T47D (cell line): ENCODE data around the gene SDC4.
A peak's percentile ranks its signal among the peaks of the same experiment; 100 is the strongest.

Source experiments
- DNase-seq, 2 experiments: peaks; one replicate each; pipeline versions ENCODE4 v3.0.0 to v3.0.0-alpha.2; 2011 to 2012; ENCODE audit warnings: low read depth in 1 of 2, low spot score in 1 of 2
- JUND ChIP-seq: IDR thresholded peaks from 2 replicates; pipeline ENCODE4 v1.6.1; 2012; ENCODE audit warnings: low read depth
- in situ Hi-C: cut with HindIII; loops from 2 replicates; pipeline ENCODE4 v1.10.0; 2016; ENCODE audit warnings: low sequenced_read_pairs, low pct_unique_long_range_greater_than_20kb

SDC4 gene, protein sequence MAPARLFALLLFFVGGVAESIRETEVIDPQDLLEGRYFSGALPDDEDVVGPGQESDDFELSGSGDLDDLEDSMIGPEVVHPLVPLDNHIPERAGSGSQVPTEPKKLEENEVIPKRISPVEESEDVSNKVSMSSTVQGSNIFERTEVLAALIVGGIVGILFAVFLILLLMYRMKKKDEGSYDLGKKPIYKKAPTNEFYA

DNA sequence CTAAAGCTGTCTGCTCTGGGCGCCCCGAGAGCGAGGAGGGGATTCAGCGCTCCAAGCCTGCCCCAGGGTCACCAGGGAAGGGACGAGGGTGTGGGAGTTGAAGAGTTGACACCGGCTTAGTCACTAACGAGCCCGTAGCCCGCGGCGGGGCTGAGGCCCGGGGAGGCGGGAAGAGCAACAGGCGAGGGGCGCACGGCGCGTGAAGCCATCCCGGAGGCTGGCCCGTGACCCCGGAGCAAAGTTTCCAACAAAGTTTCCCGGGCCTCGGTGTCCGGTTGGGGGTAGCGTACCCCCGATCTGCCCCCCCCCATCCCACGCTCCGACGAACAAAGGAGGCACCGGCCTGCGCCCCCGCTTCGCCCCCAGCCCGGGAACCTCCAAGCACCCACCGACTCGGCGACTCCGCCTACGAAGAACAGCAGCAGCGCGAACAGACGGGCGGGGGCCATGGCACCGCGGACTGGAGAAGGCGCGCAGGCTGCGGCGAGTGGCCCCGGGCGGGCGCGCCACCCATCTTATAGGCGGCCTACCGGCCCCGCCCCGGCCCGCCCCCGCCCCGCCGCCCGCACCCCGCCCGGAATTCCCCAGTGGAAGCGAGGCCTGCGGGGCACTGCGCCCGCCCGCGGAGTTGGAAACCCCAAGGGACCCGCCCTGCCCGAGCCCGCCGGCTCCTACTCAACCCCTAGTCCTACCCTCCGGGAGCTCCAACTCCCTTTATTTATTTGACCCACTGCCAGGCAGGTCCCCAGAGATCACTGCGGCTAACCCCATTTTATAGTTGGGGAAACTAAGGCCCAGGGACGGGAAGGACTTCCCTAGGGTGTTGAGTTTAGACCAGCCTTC is at the start of gene SDC4:
Gene SDC4, minus strand, starts transcription at position 489 of the 843 bp plus-strand sequence. Its CDS starts 40 bp downstream, at position 449.
- in situ Hi-C loops = no loop called here
- no peak for TF ChIP-seq JUND
- DNase-seq = peak; percentile 80 to 82

DNA sequence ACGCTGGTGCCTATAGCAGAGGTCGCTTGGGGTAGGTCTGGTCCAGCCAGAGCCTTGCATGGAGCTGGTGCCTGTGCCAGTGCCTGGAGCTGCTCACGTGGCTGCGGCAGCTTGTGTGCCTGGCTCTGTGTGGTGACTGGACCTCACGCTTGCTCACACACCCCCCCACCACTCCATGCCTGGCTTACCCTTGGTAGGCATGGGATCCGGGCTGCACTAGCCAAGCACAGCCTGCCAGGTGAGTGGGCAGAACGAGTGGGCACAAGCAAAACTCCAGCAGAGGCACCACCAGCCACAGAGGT is 46.8 kb upstream of the SDC4 start:
- no peak for TF ChIP-seq JUND
- in situ Hi-C loops = no loop called here
- DNase-seq = no peak

DNA sequence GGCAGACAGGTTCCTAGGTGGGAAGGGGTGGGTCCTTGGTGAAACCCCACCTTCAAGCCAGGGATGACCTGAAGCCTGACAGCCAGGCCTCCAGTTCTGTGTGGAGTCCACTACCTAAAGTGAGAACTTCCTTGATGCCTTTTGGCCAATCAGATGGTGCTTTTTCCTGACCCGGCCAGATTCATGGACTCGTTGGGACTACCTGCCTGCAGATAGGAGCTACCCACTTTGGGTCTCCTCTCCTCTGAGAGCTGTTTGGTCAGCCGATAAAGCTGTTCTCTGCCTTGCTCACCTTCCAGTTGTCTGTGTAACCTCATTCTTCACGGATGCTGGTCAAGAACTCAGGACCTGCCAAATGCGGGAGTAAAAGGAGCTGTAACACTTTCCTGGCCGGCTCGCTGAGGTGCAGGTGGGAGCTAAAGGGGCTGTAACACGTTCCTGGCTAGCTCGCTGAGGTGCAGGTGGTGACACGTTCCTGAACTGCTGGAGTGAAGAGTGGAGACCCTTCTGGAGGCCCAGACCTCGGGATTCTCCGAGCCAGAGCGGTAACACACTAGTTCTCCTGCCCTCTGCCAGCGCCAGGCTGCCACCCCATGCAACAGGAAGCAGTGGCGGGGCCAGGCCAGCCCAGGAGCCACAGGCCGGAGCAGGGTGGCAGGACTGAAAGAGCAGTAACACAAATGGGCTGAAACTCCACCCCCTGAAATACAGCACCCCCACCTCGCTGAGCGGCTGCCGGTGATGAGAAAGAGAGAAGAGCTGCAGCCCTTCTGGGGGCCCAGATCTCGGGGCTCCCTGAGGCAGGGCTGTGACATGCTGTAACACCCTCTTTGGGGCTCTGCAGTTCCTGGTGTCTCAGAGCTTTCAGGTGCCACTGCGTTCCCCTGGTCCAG is 46.2 kb upstream of the SDC4 start:
- TF ChIP-seq JUND = no peak
- DNase-seq = no peak
- in situ Hi-C loops = no loop called here

DNA sequence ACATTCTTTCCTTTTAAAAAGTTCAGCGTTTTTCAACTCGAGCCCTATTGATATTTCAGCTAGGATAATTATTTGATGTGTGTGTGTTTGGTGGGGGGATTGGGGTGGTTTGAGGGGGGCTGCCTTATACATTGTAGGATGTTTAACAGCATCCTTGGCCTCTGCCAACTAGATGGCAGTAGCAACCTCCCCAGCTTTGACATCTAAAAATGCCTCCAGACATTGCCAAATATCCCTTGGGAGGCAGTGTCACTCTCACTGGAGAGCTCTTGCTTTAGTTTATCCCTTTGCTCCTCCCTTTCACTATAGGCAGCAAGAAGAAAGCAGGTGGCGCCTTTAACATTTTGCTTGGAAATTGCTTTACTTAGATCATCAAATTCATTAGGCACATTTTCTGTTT is 44.5 kb upstream of the SDC4 start:
- in situ Hi-C loops = no loop called here
- DNase-seq = peak in 1 of 2 experiments; percentile 55
- no peak for TF ChIP-seq JUND

DNA sequence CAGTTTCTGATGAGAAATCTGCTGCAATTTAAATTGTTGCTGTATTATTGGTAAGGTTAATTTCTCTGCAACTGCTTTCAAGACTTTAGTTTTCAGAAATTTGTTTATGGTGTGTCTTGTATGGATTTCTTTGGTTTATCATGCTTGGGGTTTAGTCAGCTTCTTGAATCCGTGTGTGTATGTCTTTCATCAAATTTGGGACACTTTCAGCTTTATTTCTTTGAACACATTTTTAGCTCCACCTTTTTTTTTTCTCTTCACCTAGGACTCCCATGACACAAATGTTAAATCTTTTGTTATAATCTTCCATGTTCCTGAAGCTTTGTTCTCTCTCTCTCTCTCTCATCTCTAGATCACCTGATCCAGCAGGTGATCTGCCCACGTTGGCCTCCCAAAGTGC is 43.3 kb upstream of the SDC4 start:
- no peak for DNase-seq
- in situ Hi-C loops = no loop called here
- no peak for TF ChIP-seq JUND

DNA sequence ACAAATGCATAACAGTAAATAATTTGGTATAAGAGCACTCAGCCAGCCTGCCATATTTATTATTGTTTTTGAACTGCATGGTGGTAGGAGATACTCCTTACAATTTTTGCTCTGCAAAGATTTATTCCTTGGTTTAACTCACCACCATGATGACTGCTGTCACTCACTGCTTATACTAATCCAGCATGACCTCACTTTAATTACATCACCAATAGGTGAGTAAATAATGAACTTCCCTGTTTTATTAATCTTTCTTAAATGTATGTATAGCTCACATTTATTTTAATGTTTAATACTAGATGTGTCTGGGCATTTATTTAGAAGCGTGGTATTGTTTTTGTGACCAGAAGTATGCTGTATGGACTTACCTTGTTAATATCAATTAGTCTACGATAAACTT is 42.7 kb upstream of the SDC4 start:
- no peak for TF ChIP-seq JUND
- in situ Hi-C loops = no loop called here
- no peak for DNase-seq

DNA sequence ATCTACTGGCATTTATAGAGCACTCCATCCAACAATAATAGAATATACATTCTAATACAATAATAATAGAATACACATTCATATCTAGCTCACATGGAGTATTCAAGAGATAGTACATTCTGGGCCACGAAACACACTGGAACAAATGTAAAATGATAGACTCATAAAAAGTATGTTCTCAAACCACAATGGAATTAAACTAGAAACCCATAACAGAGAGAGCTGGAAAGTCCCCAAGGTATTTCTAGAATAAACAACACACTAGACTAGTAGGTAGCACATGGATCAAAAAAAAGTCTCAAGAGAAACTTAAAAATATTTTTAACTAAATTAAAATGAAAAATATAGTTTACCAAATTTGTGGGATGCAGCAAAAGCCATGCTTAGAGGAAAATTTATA is 39.0 kb upstream of the SDC4 start:
- in situ Hi-C loops = no loop called here
- no peak for TF ChIP-seq JUND
- DNase-seq = no peak

DNA sequence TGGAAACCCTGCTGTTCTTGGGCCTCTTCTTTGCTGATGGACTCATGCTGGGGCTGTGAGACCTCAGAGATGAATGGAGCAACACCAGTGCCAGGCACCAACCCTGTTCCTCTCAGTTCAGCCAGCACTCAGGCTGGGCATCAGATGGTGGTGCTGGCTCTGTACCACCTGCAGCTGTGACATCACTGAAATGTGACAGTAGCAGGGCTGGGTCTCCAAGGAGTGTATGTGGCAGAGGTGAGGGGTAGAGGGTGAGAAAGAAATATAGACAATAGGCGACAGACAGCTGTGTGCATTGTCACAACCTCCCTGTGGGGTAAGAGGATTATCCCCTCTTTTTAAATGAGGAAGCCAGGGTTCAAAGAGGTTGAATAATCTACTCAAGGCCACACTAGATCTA is 30.0 kb upstream of the SDC4 start, which contains the start of gene TP53TG5:
Gene TP53TG5, minus strand, starts transcription at position 135 of the 400 bp plus-strand sequence. Its CDS starts 89 bp downstream, at position 46.
- DNase-seq = no peak
- in situ Hi-C loops = no loop called here
- no peak for TF ChIP-seq JUND

DNA sequence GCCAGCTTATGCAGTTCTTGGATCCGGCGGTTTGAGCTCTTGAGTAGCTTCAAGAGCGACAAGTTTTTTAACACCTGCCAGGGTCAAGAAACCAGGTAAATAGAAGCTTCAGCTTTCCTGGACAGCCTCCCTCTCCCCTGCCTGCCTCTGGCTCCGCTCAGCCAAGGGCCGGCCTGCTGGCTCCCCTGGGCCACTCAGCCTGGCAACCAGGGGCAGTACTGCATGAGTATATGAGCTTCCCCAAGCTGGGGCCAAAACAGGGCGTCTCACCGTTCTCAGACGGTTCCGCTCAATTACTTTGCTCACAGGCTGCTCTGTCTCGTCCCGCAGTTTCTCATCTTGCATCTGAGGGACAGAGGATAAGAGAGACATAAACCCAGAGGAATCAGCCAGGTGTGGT is 29.0 kb upstream of the SDC4 start:
- no peak for TF ChIP-seq JUND
- no peak for DNase-seq
- in situ Hi-C loops = no loop called here

DNA sequence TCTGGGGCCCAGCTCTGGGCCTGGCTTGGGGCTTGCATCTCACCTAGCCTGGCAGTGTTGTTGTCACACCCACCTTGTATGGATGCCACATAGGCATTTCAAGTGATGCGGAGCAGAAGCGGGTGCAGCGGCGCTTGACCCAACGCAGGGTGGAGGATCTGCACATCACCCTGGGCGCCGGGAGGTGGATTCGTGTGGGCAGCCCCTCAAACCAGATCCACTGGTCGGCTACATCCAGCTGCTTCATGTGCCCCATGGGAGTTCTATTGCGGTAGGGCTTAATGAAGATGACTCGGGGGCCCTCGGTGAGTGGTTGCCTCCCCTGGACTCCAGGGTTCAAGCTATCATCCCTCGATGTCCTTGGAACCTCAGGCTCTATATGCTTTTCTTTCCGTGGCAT is 26.7 kb upstream of the SDC4 start:
- DNase-seq = no peak
- in situ Hi-C loops = no loop called here
- TF ChIP-seq JUND = no peak

DNA sequence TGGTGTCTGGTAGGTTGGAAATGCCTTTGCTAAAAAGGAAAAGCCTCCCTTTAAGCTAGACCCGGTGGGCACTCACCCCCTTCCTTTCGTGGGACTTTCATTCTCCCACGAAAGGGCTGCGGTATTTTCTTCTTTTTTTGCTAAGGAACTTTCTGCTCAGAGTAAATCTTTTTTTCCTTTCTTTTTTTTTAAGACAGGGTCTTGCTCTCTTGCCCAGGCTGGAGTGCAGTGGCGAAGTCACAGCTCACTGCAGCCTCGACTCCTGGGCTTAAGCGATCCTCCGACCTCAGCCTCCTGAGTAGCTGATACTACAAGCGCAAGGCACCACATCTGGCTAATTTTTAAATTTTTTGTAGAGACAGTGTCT is 25.9 kb upstream of the SDC4 start:
- in situ Hi-C loops = no loop called here
- no peak for TF ChIP-seq JUND
- no peak for DNase-seq

DNA sequence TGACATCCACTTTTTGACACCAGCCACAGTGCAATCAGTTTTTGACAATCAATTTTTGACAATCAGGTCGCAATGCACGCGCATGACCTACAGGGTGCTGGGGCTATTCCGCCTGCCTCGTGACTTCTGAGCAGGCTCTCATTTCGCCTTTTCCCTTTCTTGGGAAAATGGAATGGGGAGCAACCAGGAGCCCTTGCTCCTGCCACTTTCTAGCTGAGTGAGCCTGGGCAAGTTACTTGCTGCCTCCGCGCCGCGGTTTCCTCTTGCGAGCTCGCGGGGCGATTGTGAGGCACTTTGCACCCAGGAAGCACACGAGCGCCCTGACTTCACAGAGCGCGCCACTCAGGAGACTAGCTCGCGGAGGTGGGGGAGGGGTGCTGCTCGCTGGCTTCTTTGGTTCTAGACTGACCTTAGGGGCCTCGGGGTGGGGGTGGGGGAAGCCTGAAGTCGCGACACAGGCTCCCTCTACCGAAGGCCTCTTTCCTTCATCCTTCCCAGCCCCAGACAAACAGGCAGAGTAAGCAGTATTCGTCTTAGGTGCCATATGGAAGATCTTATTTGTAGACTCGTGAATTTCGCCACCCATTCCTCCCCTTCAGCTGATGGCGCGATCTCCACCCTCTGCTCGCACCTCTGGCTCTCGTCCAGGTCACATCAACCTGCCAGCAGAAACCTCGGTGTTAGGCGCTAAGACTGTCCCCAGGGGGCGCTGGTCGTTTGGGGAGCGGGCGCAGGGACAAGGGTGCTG is 25.3 kb upstream of the SDC4 start:
- in situ Hi-C loops = no loop called here
- no peak for TF ChIP-seq JUND
- peak; percentile 84 to 95 for DNase-seq
